Lower lobe of right lung (tissue), 2 donors: ENCODE data around the gene PACRG. TPM values are rescaled to one million over a fixed set of nuclear protein-coding genes. Genes with fewer than 3 reads are reported as not detected.

Experiments used
- ATAC-seq, 2 donors: fragments of 200-7000 bp; cut with Tn5 transposase; one replicate each; pipeline ENCODE4 v1.9.1; 2020 to 2022; ENCODE audit warnings: mild to moderate bottlenecking in 2 of 2, moderate library complexity in 2 of 2
- DNase-seq: peaks from one replicate; pipeline ENCODE4 v3.0.0-alpha.2; 2020
- H3K27ac ChIP-seq: fragments of 200-600 bp; one replicate; pipeline ENCODE4 v1.8.0; 2022
- H3K27me3 ChIP-seq: fragments of 200-600 bp; one replicate; pipeline ENCODE4 v1.8.0; 2022; ENCODE audit warnings: low read depth
- H3K36me3 ChIP-seq: fragments of 200-600 bp; one replicate; pipeline ENCODE4 v1.8.0; 2022; ENCODE audit warnings: mild to moderate bottlenecking
- H3K4me1 ChIP-seq: fragments of 200-600 bp; one replicate; pipeline ENCODE4 v1.8.0; 2022
- H3K4me3 ChIP-seq: fragments of 200-600 bp; one replicate; pipeline ENCODE4 v1.8.0; 2022; ENCODE audit warnings: mild to moderate bottlenecking
- H3K9me3 ChIP-seq: fragments of 200-600 bp; one replicate; pipeline ENCODE4 v1.8.0; 2022
- CTCF ChIP-seq: fragments of 200-600 bp; IDR thresholded peaks from one replicate; pipeline ENCODE4 v1.8.0; 2022; ENCODE audit warnings: antibody characterized with exemption, mild to moderate bottlenecking
- intact Hi-C: fragments of 100-400 bp; cut with DNase I; formaldehyde crosslinking; loops from one replicate; pipeline ENCODE4 v1.11.0; 2022
- total RNA-seq: library from RNA; stranded (reverse); fragmentation: NEBNext Ultra II Directional; extraction: Animal tissue kit (Norgen Biotek cat#: 25700); gene quantifications from one replicate; pipeline ENCODE4 v1.2.1, GENCODE V29; 2021
- donor health status: DM: no; HTN: yes; CAD: no; lungs with severe emphysema.

PACRG gene
- total RNA-seq, 1 donor from 2014 or later, result 5.5 TPM

GRCh38 chr6:163230901-163231300 is 503.1 kb downstream of the PACRG start:
- Histone ChIP-seq H3K9me3 (no peaks in the 10 kb centered on the region), H3K4me3 (no peak overlapping the region), H3K27ac (peak overlapping the region; percentile 60), H3K4me1 (no peaks in the 10 kb centered on the region), H3K36me3 (no peaks in the 10 kb centered on the region), H3K27me3 (no peaks in the 10 kb centered on the region)
- ATAC-seq (no peak), DNase-seq (no peak)
- TF ChIP-seq CTCF, result no peak
- intact Hi-C loops, result no loop called here

DNA sequence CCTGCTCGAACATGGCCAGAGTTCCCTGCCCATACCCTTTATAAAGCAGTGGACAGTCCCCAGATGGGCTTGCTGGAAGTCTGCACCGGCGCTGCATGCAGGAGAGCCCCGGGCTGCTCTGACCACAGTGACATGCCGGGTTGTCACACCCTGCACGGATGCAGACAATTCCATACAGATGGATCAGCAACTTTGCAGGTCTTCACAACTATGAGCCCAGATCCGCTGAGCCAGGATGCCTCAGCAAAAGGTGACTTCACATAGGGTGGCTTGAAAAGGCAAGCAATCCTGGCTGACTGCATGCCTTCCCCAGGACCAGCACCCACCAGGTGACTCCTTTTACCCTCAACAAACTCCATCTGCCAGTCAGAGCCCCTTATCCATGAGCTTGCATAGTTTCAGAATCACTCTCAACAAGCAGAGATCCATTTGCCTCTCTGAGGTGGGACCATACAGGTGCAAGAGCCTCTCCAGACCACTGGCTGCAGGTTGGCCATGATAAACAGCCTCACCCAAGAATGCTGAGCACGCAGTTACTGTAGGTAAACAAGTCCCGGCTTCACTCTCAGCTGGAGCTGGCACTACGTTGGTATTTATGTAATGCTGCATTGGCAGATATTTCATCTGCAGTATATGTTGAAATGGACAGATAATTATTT is 503.7 kb downstream of the PACRG start:
- Histone ChIP-seq H3K9me3 (no peaks in the 10 kb centered on the region), H3K36me3 (no peaks in the 10 kb centered on the region), H3K27ac (peak overlapping the region; percentile 60), H3K4me1 (no peaks in the 10 kb centered on the region), H3K27me3 (no peaks in the 10 kb centered on the region), H3K4me3 (no peak overlapping the region)
- DNase-seq, result peak; percentile 61
- no peak for TF ChIP-seq CTCF
- peak; percentile 87 to 90 for ATAC-seq
- intact Hi-C loops, result no loop called here

- DNase-seq (peak; percentile 77), ATAC-seq (peak; percentile 90 to 91)
- H3K36me3 ChIP-seq, result no peaks in the 10 kb centered on the region
- no peaks in the 10 kb centered on the region for H3K4me1 ChIP-seq
- H3K27ac ChIP-seq, result peak overlapping the region; percentile 63
- no peaks in the 10 kb centered on the region for H3K9me3 ChIP-seq
- no peak for TF ChIP-seq CTCF
- H3K27me3 ChIP-seq, result no peaks in the 10 kb centered on the region
- H3K4me3 ChIP-seq, result peak overlapping the region; percentile 8
- intact Hi-C loops, result no loop called here
Measured at GRCh38 chr6:163232015-163232523, 504.3 kb downstream of the PACRG start.

DNA sequence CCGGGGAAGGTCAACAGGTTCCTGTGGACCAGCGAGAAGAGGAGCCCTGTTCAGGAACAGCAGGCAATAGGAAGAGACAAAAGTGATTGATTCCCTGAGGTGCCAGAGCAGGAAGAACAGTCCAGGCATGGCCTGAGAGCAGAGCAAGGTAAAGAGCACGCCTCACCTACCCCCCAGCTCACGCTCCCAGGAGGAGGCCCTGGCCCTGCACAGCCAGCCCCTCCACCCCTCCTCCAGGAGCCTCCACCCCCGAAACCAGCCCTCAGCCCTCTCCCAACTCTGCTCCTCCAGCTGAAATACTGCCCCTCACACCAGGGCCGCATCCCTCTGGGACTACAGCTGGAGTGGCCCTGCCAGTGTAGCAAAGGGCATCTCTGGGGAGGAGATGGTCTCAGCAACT is 504.9 kb downstream of the PACRG start:
- Histone ChIP-seq H3K9me3 (no peaks in the 10 kb centered on the region), H3K27ac (peak overlapping the region; percentile 63), H3K4me3 (peak overlapping the region; percentile 8), H3K4me1 (no peaks in the 10 kb centered on the region), H3K36me3 (no peaks in the 10 kb centered on the region), H3K27me3 (no peaks in the 10 kb centered on the region)
- intact Hi-C loops, result no loop called here
- DNase-seq (no peak), ATAC-seq (peak; percentile 30 to 44)
- no peak for TF ChIP-seq CTCF

GRCh38 chr6:163237110-163237509 is 509.3 kb downstream of the PACRG start:
- intact Hi-C loops, result no loop called here
- no peak for ATAC-seq

More at GRCh38 chr6:163237110-163237509, 509.3 kb downstream of the PACRG start:
- H3K27me3 ChIP-seq, result no peaks in the 10 kb centered on the region
- no peak overlapping the region for H3K4me3 ChIP-seq
- no peaks in the 10 kb centered on the region for H3K4me1 ChIP-seq
- no peak for DNase-seq
- H3K27ac ChIP-seq, result no peak overlapping the region
- H3K36me3 ChIP-seq, result no peaks in the 10 kb centered on the region
- TF ChIP-seq CTCF, result no peak
- no peaks in the 10 kb centered on the region for H3K9me3 ChIP-seq
